ENCODE data around the gene AFF4. TPM values are rescaled to one million over a fixed set of nuclear protein-coding genes. Genes with fewer than 3 reads are reported as not detected.

AFF4 gene
- total RNA-seq, 1 experiment from 2014 or later = 38.6 TPM

GRCh38 chr5:132909702-132910101 lies 53.7 kb downstream of the AFF4 start:
- no peak overlapping the region for H3K27ac ChIP-seq (ENCODE audit: low read depth, low read length)
- no TSS peak for BruUV-seq (replicated peaks)
- ChIA-PET RAD21 (ENCODE audit: low non-redundant PET in 1 of 2, low total read pairs in 2 of 2, uncharacterized antibody in 2 of 2, unreplicated experiment in 2 of 2) (no interaction called here), CTCF (no interaction called here), POLR2A (no interaction called here)
- peaks cover 9% of the 10 kb centered on the region; the same call in 1 of the 2 replicates for H3K79me2 ChIP-seq (ENCODE audit: insufficient read depth, low read length)
- ATAC-seq (no peak), DNase-seq (ENCODE audit: low read depth, low spot score) (no peak)
- intact Hi-C loops (cut with micrococcal nuclease) = no loop called here
- H3K9me3 ChIP-seq (ENCODE audit: control insufficient read depth in 1 of 2, insufficient read depth in 1 of 2, low read depth in 1 of 2, low read length in 2 of 2) = no peaks in the 10 kb centered on the region
- no peak overlapping the region for H3K4me3 ChIP-seq (replicated peaks in 1 of 2; ENCODE audit: low read depth in 1 of 2, low read length in 2 of 2)
- TF ChIP-seq RAD21 (IDR thresholded peaks at IDR 0.05; ENCODE audit: low read depth) (no peak), EGR1 (IDR thresholded peaks at IDR 0.05; ENCODE audit: low read depth) (no peak), SIN3A (IDR thresholded peaks at IDR 0.05; ENCODE audit: low read depth) (no peak), YY1 (IDR thresholded peaks at IDR 0.05; ENCODE audit: extremely low read depth, insufficient replicate concordance, low read depth, low read length) (no peak)
- TF ChIP-seq, protein P1, sequence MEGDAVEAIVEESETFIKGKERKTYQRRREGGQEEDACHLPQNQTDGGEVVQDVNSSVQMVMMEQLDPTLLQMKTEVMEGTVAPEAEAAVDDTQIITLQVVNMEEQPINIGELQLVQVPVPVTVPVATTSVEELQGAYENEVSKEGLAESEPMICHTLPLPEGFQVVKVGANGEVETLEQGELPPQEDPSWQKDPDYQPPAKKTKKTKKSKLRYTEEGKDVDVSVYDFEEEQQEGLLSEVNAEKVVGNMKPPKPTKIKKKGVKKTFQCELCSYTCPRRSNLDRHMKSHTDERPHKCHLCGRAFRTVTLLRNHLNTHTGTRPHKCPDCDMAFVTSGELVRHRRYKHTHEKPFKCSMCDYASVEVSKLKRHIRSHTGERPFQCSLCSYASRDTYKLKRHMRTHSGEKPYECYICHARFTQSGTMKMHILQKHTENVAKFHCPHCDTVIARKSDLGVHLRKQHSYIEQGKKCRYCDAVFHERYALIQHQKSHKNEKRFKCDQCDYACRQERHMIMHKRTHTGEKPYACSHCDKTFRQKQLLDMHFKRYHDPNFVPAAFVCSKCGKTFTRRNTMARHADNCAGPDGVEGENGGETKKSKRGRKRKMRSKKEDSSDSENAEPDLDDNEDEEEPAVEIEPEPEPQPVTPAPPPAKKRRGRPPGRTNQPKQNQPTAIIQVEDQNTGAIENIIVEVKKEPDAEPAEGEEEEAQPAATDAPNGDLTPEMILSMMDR (IDR thresholded peaks at IDR 0.05 in 2 of 3, conservative IDR thresholded peaks at IDR 0.05 in 1 of 3; ENCODE audit: borderline replicate concordance in 1 of 3, insufficient read depth in 1 of 3, low read depth in 2 of 3, low read length in 2 of 3) = no peak
- H2AFZ ChIP-seq (ENCODE audit: low read depth, low read length, poor library complexity, severe bottlenecking) = no peak overlapping the region
- H3K4me1 ChIP-seq (ENCODE audit: control insufficient read depth in 1 of 2, insufficient read depth in 2 of 2, low read length in 2 of 2) = peaks cover 2 to 4% of the 10 kb centered on the region in 2 experiments
- no peaks in the 10 kb centered on the region for H3K27me3 ChIP-seq (ENCODE audit: insufficient read depth, low read length)
- H3K36me3 ChIP-seq (ENCODE audit: control insufficient read depth in 1 of 2, insufficient read depth in 2 of 2, low read length in 2 of 2) = peaks cover 0 to 12% of the 10 kb centered on the region in 2 experiments; a peak in 1 of 4 replicates
- H3K4me2 ChIP-seq (ENCODE audit: low read length) = no peak overlapping the region
- no peaks in the 10 kb centered on the region for H4K20me1 ChIP-seq (ENCODE audit: insufficient read depth)
- H3K9ac ChIP-seq (ENCODE audit: low read length) = no peak overlapping the region
- no peaks in the 10 kb centered on the region for H3K9me2 ChIP-seq (ENCODE audit: insufficient read depth)

DNA sequence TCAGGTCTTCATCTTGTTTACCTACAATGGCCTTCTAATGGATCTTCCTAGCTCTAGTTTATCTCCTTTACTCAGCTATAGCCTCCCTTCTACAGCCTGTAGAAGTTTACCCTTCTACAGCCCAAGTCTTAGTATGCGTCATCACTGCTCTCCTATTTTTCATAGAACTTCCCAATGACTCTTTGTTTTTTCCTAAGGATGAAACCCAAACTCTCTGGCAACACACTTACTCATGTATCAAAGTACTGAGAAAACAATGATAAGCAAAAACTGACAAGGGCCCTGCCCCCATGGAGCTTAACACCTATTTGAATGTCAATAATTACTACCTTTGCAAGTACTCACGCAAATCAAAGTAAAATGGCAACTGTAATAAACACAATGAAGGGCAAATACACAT lies 56.3 kb downstream of the AFF4 start:
- CTCF ChIA-PET = no interaction called here
- peaks cover 0 to 4% of the 10 kb centered on the region in 2 experiments; a peak in 1 of 4 replicates for H3K36me3 ChIP-seq (ENCODE audit: control insufficient read depth in 1 of 2, insufficient read depth in 2 of 2, low read length in 2 of 2)
- H3K4me2 ChIP-seq (ENCODE audit: low read length) = no peak overlapping the region
- intact Hi-C loops (cut with micrococcal nuclease) = no loop called here
- POLR2A ChIA-PET = no interaction called here
- no peak for DNase-seq (ENCODE audit: low read depth, low spot score)
- no TSS peak for BruUV-seq (replicated peaks)
- RAD21 ChIA-PET (ENCODE audit: low non-redundant PET in 1 of 2, low total read pairs in 2 of 2, uncharacterized antibody in 2 of 2, unreplicated experiment in 2 of 2) = no interaction called here
- no peaks in the 10 kb centered on the region for H3K9me3 ChIP-seq (ENCODE audit: control insufficient read depth in 1 of 2, insufficient read depth in 1 of 2, low read depth in 1 of 2, low read length in 2 of 2)
- no peaks in the 10 kb centered on the region for H4K20me1 ChIP-seq (ENCODE audit: insufficient read depth)
- no peak overlapping the region for H3K27ac ChIP-seq (ENCODE audit: low read depth, low read length)
- no peak overlapping the region for H2AFZ ChIP-seq (ENCODE audit: low read depth, low read length, poor library complexity, severe bottlenecking)
- no peak overlapping the region for H3K9ac ChIP-seq (ENCODE audit: low read length)
- no peak for ATAC-seq
- H3K4me1 ChIP-seq (ENCODE audit: control insufficient read depth in 1 of 2, insufficient read depth in 2 of 2, low read length in 2 of 2) = no peaks in the 10 kb centered on the region
- 0 out of 2 replicates have a peak, but pooled peaks cover 5% of the 10 kb centered on the region for H3K79me2 ChIP-seq (ENCODE audit: insufficient read depth, low read length)
- H3K4me3 ChIP-seq (replicated peaks in 1 of 2; ENCODE audit: low read depth in 1 of 2, low read length in 2 of 2) = no peak overlapping the region
- no peaks in the 10 kb centered on the region for H3K9me2 ChIP-seq (ENCODE audit: insufficient read depth)
- no peaks in the 10 kb centered on the region for H3K27me3 ChIP-seq (ENCODE audit: insufficient read depth, low read length)
- TF ChIP-seq SRF (IDR thresholded peaks at IDR 0.05; ENCODE audit: low read depth) (no peak), CEBPB (IDR thresholded peaks at IDR 0.05; ENCODE audit: low read depth) (no peak), TCF7L2 (IDR thresholded peaks at IDR 0.05; ENCODE audit: borderline replicate concordance, extremely low read depth, insufficient read depth, insufficient read length) (no peak), EZH2 (IDR thresholded peaks at IDR 0.05) (no peak), ELF1 (IDR thresholded peaks at IDR 0.05; ENCODE audit: borderline replicate concordance, low read depth) (no peak), SP1 (IDR thresholded peaks at IDR 0.05; ENCODE audit: low read depth) (no peak), MAX (IDR thresholded peaks at IDR 0.05) (no peak), RAD21 (IDR thresholded peaks at IDR 0.05; ENCODE audit: low read depth) (no peak), CBX3 (IDR thresholded peaks at IDR 0.05; ENCODE audit: low read depth) (no peak), ZNF274 (IDR thresholded peaks at IDR 0.05; ENCODE audit: low read depth, low read length) (no peak)
- TF ChIP-seq, protein P2, sequence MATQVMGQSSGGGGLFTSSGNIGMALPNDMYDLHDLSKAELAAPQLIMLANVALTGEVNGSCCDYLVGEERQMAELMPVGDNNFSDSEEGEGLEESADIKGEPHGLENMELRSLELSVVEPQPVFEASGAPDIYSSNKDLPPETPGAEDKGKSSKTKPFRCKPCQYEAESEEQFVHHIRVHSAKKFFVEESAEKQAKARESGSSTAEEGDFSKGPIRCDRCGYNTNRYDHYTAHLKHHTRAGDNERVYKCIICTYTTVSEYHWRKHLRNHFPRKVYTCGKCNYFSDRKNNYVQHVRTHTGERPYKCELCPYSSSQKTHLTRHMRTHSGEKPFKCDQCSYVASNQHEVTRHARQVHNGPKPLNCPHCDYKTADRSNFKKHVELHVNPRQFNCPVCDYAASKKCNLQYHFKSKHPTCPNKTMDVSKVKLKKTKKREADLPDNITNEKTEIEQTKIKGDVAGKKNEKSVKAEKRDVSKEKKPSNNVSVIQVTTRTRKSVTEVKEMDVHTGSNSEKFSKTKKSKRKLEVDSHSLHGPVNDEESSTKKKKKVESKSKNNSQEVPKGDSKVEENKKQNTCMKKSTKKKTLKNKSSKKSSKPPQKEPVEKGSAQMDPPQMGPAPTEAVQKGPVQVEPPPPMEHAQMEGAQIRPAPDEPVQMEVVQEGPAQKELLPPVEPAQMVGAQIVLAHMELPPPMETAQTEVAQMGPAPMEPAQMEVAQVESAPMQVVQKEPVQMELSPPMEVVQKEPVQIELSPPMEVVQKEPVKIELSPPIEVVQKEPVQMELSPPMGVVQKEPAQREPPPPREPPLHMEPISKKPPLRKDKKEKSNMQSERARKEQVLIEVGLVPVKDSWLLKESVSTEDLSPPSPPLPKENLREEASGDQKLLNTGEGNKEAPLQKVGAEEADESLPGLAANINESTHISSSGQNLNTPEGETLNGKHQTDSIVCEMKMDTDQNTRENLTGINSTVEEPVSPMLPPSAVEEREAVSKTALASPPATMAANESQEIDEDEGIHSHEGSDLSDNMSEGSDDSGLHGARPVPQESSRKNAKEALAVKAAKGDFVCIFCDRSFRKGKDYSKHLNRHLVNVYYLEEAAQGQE (IDR thresholded peaks at IDR 0.05; ENCODE audit: low read depth) = no peak
